Upper lobe of left lung (tissue), 6 donors: ENCODE measurements around the gene ERI2. TPM values are rescaled to one million over a fixed set of nuclear protein-coding genes. Genes with fewer than 3 reads are reported as not detected.

Experiments used
- ATAC-seq, 2 donors: fragments of 200-7000 bp; cut with Tn5 transposase; one replicate each; pipeline ENCODE4 v1.9.1; 2022; ENCODE audit warnings: mild to moderate bottlenecking in 2 of 2, moderate library complexity in 2 of 2; ENCODE audit not compliant: low FRiP score in 2 of 2
- DNase-seq, 2 donors: peaks; one replicate each; pipeline ENCODE4 v3.0.0-alpha.2; 2019 to 2020
- H3K27ac ChIP-seq, 4 donors: fragments of 200-600 bp; sonication (generic); one replicate each; pipeline ENCODE4 v1.5.1; 2016 to 2019
- H3K27me3 ChIP-seq, 4 donors: fragments of 200-600 bp; sonication (generic); one replicate each; pipeline ENCODE4 v1.5.1; 2017 to 2019
- H3K36me3 ChIP-seq, 4 donors: fragments of 200-600 bp; sonication (generic); one replicate each; pipeline ENCODE4 v1.5.1; 2016 to 2019
- H3K4me1 ChIP-seq, 4 donors: fragments of 200-600 bp; sonication (generic); one replicate each; pipeline ENCODE4 v1.5.1; 2018 to 2019
- H3K4me3 ChIP-seq, 4 donors: fragments of 200-600 bp; sonication (generic); one replicate each; pipeline ENCODE4 v1.5.1; 2017 to 2019; ENCODE audit warnings: mild to moderate bottlenecking in 2 of 4, moderate library complexity in 1 of 4
- H3K9me3 ChIP-seq, 4 donors: fragments of 200-600 bp; sonication (generic); one replicate each; pipeline ENCODE4 v1.5.1; 2018 to 2019
- EP300 ChIP-seq, 4 donors: sonication (generic); formaldehyde crosslinking; IDR thresholded peaks; one replicate each; pipeline ENCODE4 v1.5.1; 2017; ENCODE audit warnings: antibody characterized with exemption in 4 of 4, control low read depth in 2 of 4
- POLR2A ChIP-seq, 4 donors: fragments of 450-650 bp; IDR thresholded peaks; one replicate each; pipeline ENCODE4 v1.5.1; 2016 to 2017; ENCODE audit warnings: antibody characterized with exemption in 4 of 4, mild to moderate bottlenecking in 2 of 4
- POLR2AphosphoS5 ChIP-seq, 2 donors: sonication (generic); formaldehyde crosslinking; IDR thresholded peaks; one replicate each; pipeline ENCODE4 v1.5.1; 2017; ENCODE audit warnings: antibody characterized with exemption in 2 of 2
- WGBS, 2 donors: methylation state at CpG; one replicate each; pipeline ENCODE4 v1.1.5; 2017 to 2018; 5-methylcytosine and 5-hydroxymethylcytosine counted together
- total RNA-seq, 6 donors: library from RNA; depleted of rRNA in 4 of 6; stranded (reverse); fragments of >200 nt in 4 of 6; gene quantifications; one replicate each; pipeline versions ENCODE4 v1.1.0 to v1.2.1, GENCODE V29; 2016 to 2021
- TF ChIP-seq, protein P1 (sequence below), 6 experiments: fragments of 450-650 bp in 4 of 6; fragments of 200-600 bp in 2 of 6; sonication (generic) in 2 of 6; IDR thresholded peaks; one replicate each; pipeline ENCODE4 v1.5.1; 2016 to 2019; ENCODE audit warnings: antibody characterized with exemption in 6 of 6
- donor health status: DM: no; HTN: no; CAD: no; lungs with moderate emphysema.
- donor health status: DM: no; HTN: yes; CAD: no; lungs with severe emphysema.

The ERI2 gene
- total RNA-seq, 6 donors from 2014 or later, result 7.3 to 13.8 (median 11.6) TPM

GRCh38 chr16:20833086-20833485 is 26.8 kb upstream of the ERI2 start:
- H3K4me1 ChIP-seq, result no peaks in the 10 kb centered on the region
- no peaks in the 10 kb centered on the region for H3K9me3 ChIP-seq
- no peaks in the 10 kb centered on the region for H3K36me3 ChIP-seq
- no peaks in the 10 kb centered on the region for H3K27me3 ChIP-seq
- DNase-seq (no peak), ATAC-seq (no peak)
- TF ChIP-seq POLR2AphosphoS5 (IDR thresholded peaks at IDR 0.05) (no peak), POLR2A (IDR thresholded peaks at IDR 0.05) (no peak), EP300 (IDR thresholded peaks at IDR 0.05) (no peak)
- TF ChIP-seq, protein P1, sequence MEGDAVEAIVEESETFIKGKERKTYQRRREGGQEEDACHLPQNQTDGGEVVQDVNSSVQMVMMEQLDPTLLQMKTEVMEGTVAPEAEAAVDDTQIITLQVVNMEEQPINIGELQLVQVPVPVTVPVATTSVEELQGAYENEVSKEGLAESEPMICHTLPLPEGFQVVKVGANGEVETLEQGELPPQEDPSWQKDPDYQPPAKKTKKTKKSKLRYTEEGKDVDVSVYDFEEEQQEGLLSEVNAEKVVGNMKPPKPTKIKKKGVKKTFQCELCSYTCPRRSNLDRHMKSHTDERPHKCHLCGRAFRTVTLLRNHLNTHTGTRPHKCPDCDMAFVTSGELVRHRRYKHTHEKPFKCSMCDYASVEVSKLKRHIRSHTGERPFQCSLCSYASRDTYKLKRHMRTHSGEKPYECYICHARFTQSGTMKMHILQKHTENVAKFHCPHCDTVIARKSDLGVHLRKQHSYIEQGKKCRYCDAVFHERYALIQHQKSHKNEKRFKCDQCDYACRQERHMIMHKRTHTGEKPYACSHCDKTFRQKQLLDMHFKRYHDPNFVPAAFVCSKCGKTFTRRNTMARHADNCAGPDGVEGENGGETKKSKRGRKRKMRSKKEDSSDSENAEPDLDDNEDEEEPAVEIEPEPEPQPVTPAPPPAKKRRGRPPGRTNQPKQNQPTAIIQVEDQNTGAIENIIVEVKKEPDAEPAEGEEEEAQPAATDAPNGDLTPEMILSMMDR (IDR thresholded peaks at IDR 0.05), result no peak
- WGBS, 2 donors, result 87 to 89% methylated on average over 2 of the region's 2 CpGs
- H3K4me3 ChIP-seq, result no peak overlapping the region
- H3K27ac ChIP-seq, result no peak overlapping the region

DNA sequence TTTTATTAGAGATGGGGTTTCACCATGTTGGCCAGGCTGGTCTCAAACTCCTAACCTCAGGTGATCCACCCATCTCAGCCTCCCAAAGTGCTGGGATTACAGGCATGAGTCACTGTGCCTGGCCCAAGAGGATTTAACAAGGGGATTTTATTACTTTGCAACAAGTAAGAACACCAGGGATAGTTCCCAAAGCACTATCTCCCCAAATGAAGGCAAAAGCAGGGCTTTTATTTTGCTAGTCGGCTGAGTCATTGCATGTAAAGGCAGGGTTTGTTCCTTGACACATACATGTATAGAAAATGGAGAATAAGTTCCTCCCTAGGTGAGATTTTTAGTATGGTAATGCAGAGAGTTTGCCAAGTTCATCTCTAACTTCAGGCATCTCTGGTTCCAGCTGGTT is 24.1 kb upstream of the ERI2 start:
- no peaks in the 10 kb centered on the region for H3K36me3 ChIP-seq
- no peak overlapping the region for H3K27ac ChIP-seq
- ATAC-seq (no peak), DNase-seq (no peak)
- TF ChIP-seq, protein P1 (IDR thresholded peaks at IDR 0.05), result no peak
- no peak for TF ChIP-seq POLR2AphosphoS5 (IDR thresholded peaks at IDR 0.05)
- TF ChIP-seq POLR2A (IDR thresholded peaks at IDR 0.05), result no peak
- TF ChIP-seq EP300 (IDR thresholded peaks at IDR 0.05), result no peak
- H3K9me3 ChIP-seq, result no peaks in the 10 kb centered on the region
- H3K27me3 ChIP-seq, result no peaks in the 10 kb centered on the region
- WGBS, 2 donors, result 90 to 92% methylated on average over 1 of the region's 1 CpG
- H3K4me1 ChIP-seq, result no peaks in the 10 kb centered on the region
- H3K4me3 ChIP-seq, result no peak overlapping the region

- 93 to 100% methylated on average over 1 of the region's 1 CpG for WGBS, 2 donors
- TF ChIP-seq, protein P1 (IDR thresholded peaks at IDR 0.05), result no peak
- TF ChIP-seq POLR2A (IDR thresholded peaks at IDR 0.05) (no peak), EP300 (IDR thresholded peaks at IDR 0.05) (no peak), POLR2AphosphoS5 (IDR thresholded peaks at IDR 0.05) (no peak)
- H3K27me3 ChIP-seq, result no peaks in the 10 kb centered on the region
These were observed 23.3 kb upstream of the ERI2 start for GRCh38 chr16:20829536-20829935.

DNA sequence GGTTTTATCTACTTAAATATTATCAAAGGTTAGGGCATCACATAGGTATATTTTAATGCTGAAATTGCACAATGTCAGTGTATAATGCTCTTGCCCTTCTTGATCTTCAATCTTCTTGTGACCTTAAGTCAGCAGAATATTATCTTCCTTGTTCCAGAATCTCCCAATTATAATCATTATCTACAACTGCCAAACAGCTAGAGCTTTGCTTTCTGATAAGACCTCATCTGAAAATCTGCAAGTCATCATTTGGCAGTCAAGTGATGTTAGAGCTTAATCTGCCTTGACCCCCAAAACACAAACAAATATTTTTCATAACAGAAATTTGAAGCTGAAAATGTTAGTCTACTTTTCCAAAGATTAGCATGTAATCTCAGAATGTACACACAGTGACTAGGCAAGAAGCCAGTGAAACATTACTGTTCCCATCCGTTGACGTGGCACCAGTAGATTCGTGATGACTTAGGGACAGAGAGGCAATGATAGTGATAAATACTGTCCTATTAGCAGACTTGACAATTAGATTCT is 19.8 kb upstream of the ERI2 start:
- Histone ChIP-seq H3K27ac (no peak overlapping the region), H3K36me3 (no peaks in the 10 kb centered on the region), H3K4me3 (no peak overlapping the region), H3K4me1 (no peaks in the 10 kb centered on the region), H3K9me3 (no peaks in the 10 kb centered on the region), H3K27me3 (no peaks in the 10 kb centered on the region)
- TF ChIP-seq POLR2AphosphoS5 (IDR thresholded peaks at IDR 0.05), result no peak
- no peak for TF ChIP-seq POLR2A (IDR thresholded peaks at IDR 0.05)
- TF ChIP-seq EP300 (IDR thresholded peaks at IDR 0.05), result no peak
- TF ChIP-seq, protein P1 (IDR thresholded peaks at IDR 0.05), result no peak
- ATAC-seq, result no peak
- 58 to 64% methylated on average over 3 of the region's 3 CpGs for WGBS, 2 donors
- DNase-seq, result no peak

More at GRCh38 chr16:20829536-20829935, 23.3 kb upstream of the ERI2 start:
- DNase-seq, result no peak
- H3K36me3 ChIP-seq, result no peaks in the 10 kb centered on the region
- H3K4me3 ChIP-seq, result no peak overlapping the region
- H3K9me3 ChIP-seq, result no peaks in the 10 kb centered on the region
- no peaks in the 10 kb centered on the region for H3K4me1 ChIP-seq
- no peak for ATAC-seq
- H3K27ac ChIP-seq, result no peak overlapping the region
